NCI-H82 treated with DMSO at 0.1 percent for 48 hours (cell line): Measurements from ENCODE around the gene SEPTIN1.
"Not testable (repeated sequence)": the region's sequence is repeated elsewhere in the genome, so short reads cannot be mapped to it uniquely, and the experiment has no call there.

ENCODE experiments used
- DNase-seq: peaks from one replicate; lab custom pipeline; 2025; ENCODE audit not compliant: unreplicated experiment; lab: John Stamatoyannopoulos, UW

SEPTIN1 gene

DNA sequence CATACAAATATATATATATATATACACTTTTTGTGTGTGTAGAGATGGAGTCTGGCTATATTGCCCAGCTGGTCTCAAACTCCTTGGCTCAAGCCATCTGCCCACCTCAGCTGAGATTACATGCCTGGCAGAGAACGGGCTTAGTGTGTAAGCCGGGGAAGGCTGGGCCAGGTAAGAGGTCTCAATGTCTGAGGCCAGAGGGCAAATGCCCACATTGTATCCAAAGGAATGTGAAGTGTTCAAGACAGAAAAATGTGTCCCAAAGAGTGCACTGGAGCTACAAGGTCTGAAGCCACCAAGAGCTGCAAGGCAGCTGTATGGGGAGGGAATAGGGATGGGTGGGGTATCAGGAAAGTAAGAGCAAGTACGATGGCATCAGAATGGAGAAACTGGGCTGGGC, 36.1 kb downstream of the SEPTIN1 start:
- DNase-seq: no peak

DNA sequence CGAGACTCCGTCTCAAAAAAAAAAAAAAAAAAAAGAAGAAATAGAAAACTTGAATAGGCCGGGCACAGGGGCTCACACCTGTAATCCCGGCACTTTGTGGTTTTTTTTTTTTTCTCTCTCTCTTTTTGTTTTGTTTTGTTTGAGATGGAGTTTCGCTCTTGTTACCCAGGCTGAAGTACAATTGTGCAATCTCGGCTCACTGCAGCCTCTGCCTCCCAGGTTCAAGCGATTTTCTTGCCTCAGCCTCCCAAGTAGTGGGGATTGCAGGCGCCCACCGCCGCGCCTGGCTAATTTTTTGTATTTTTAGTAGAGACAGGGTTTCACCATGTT, 38.9 kb downstream of the SEPTIN1 start:
- DNase-seq: not testable (repeated sequence)

DNA sequence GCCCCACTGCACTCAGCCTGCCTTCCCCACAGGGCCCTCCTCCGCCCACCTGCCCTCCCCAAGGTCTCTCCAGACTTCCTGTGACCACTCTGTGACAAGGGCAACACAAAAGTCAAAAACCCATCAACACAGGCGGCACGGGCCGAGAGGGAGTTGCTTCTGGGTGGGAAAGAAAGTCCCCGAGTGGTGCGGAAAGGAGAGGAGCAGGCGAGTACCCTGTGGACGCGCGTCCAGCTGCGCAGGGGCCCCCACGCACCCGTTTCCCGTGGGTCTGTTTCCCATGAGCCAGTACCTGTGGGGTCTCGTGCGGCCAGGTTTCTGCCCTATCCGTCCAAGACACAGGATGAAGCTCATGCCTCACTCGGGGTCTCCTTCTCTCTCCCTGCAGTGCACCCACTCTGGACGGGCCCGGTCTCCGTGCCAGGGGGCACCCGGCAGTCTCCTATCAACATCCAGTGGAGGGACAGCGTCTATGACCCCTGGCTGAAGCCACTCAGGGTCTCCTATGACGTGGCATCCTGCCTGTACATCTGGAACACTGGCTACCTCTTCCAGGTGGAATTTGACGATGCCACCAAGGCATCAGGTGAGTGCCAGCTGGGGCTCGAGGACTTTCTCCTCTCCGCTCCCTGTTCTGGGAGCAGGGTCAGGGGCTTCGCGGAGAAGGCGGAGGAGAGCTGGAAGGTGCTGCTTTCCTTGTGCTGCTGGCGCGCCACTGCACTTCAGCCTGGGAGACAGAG, 39.4 kb downstream of the SEPTIN1 start:
- DNase-seq: no peak

DNA sequence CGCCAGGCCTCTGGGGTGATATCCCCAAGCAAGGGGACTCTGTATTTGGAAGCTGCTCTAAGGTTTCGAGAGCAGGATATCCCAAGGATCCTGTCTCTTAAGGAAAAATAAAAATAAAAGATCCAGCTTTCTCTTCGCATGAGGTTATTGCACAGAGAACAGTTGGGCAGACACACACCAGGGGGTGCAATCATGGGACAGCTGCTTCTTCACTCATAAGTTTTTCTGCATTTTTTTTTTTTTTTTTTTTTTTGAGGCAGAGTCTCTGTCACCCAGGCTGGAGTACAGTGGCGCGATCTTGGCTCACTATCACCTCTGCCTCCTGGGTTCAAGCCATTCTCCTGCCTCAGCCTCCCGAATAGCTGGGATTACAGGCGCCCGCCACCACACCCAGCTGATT, 40.4 kb downstream of the SEPTIN1 start:
- not testable (repeated sequence) for DNase-seq

DNA sequence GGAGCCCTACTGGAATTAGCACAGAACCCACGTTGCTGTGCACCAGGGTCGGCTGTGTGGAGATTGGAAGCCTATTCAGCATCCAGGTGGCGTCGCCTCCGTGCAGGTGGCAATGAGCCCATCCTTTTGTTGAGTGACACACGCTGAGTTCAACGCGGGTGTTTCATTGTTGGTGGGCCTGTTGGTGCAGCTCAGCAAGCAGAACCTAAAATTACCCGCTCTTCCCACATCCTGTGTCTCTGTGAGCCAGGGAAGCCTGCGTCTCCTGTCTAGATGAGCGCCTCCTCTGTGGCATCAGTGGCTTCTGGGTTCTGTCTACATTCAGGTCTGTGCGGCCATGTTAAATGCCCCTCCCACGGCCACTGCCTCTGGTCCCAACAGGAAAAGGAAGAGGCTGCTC, 41.7 kb downstream of the SEPTIN1 start:
- no peak for DNase-seq

DNA sequence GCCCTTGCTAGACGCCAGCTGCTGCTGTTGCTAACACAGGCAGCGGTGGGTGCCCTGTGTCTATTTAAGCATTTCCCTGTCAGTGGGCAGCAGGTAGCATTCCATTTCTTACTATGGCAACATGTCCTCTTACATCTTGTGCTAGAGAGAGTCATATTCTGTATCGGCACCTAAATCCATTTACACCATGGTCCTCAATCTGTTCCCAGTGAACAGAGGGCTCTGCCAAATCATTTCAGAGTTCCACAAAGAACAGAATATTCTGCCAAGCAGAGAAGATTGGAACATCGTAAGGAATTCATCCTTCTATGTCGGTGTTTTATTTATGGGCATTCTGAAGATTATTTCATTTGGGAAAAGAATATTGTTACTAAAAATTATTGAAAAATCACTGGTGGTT, 43.6 kb downstream of the SEPTIN1 start:
- DNase-seq: not testable (repeated sequence)

DNA sequence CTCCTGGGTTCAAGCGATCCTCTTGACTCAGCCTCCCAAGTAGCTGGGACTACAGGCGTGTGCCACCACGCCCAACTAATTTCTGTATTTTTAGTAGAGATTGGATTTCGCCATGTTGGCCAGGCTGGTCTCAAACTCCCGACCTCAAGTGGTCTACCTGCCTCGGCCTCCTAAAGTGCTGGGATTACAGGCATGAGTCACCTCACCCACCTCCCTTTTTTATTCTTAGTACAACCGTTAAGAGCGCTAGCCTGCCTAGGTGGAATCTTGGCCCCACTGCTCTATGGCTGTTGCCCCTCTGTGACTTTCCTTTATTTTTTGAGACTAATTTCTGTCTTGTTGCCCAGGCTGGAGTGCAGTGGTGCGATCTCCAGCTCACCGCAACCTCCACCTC, 44.4 kb downstream of the SEPTIN1 start:
- not testable (repeated sequence) for DNase-seq

DNA sequence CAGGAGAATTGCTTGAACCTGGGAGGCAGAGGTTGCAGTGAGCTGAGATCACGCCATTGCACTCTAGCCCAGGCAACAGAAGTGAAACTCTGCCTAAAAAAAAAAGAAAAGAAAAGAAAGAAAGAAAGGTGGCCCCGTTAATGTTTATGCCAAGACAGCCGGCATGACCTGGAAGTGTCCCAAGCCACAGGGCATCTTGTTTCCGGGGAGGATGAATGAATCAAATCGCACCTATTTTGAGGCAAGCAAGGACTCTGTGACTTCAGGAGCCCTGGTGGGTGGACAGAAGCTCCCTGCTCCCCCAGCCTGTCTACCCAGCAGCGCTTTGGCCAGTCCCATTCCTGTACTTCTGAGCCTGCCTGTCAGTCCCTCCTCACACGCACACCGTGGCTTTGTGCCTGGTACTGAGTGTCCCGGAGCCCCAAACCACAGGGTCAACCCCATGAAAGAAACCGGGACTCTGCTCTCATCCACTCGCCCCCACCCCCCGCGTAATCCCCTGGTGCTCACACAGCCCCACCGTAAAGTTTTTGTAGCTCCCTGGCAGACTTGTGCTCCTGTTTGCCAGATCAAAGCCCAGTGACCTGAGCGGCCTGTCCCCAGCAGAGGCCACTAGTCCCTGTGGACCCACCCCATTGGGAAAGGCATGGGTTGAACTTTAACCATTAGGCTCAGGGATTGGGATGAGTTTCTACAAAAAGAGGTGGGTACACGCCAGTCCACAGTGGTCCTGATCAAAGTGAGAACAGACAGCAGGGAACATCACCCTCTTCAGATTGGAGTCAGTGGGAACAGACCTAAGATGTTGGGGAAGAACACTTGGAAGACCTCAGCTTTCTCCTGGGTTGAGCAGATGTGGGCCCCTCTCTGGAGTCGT, 46.5 kb downstream of the SEPTIN1 start:
- no peak for DNase-seq

DNA sequence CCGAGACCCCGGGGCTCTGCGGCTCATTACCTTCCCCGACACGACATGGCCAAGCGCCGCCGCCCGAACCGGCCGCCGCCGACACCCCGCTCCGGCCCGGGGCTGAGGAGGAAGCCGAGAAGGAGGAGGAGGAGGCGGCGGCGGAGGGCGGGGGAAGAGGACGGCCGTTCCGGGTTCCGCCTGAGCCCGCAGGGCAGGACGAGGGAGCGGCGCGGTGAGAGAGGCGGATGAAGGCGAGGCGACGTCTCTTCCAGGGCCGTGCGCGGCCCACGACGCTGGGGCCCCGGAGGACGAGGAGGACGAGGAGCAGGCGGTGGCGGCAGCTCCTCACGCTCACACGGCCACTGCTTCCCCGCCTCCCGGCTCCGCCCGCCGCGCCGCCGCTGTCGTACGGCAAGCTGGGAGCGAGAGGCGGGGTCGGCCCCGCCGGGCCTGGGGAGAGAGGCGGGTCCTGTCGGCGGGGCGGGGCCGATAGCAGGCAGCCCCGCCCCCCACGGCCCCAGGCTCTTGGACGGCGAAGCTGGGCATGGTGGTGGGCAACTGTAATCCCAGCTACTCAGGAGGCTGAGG, 47.2 kb downstream of the SEPTIN1 start:
- DNase-seq: peak; percentile 35

DNA sequence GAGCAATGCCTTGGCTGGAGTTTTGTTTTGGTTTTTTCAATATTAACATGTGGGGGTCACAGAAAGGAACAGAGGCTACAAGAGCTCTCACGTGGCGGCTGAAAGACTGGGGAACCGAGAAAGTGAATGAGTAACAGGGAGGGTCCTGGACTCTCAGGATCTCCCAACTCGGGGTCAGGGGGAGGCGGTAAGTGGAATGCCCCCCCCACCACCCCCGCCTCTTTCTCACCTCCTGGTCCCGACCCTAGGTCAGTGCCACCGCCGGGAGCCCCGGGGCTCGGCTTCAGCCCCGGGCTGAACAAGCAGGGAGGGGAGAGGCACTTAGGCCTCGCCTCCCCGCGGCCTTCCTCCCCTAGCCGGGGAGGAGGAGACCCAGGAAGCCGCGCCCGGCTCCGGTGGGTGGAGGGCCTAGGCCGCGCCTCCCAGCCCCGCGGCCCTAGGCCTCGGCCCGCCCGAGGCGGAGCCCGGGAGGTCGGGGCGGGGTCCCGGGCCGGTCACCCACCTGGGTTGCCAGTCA, 47.8 kb downstream of the SEPTIN1 start:
- DNase-seq: peak; percentile 20
